Occipital lobe (tissue), 2 donors: Measurements from ENCODE around the gene CARD14. TPM values are rescaled to one million over a fixed set of nuclear protein-coding genes. Genes with fewer than 3 reads are reported as not detected.
"Not testable (repeated sequence)": the region's sequence is repeated elsewhere in the genome, so short reads cannot be mapped to it uniquely, and the experiment has no call there.

Experiments
- DNase-seq: peaks from one replicate; lab custom pipeline; 2025; lab: John Stamatoyannopoulos, UW
- total RNA-seq: library from RNA; depleted of rRNA; stranded (reverse); fragments of >200 nt; gene quantifications from one replicate; pipeline ENCODE4 v1.2.3, GENCODE V29; 2014

The CARD14 gene
- total RNA-seq, 1 donor from 2014 or later: 0.31 TPM

GRCh38 chr17:80223142-80223815 lies 53.4 kb downstream of the CARD14 start:
- no peak for DNase-seq

GRCh38 chr17:80223838-80224497 lies 54.1 kb downstream of the CARD14 start:
- no peak for DNase-seq

- DNase-seq: no peak
Measured at GRCh38 chr17:80224683-80225082, 54.9 kb downstream of the CARD14 start.

- DNase-seq: no peak
Measured at GRCh38 chr17:80225230-80225629, 55.4 kb downstream of the CARD14 start.

GRCh38 chr17:80227156-80227555 lies 57.3 kb downstream of the CARD14 start:
- no peak for DNase-seq

GRCh38 chr17:80227666-80228065 lies 57.8 kb downstream of the CARD14 start:
- DNase-seq: no peak

GRCh38 chr17:80228477-80228876 lies 58.6 kb downstream of the CARD14 start:
- DNase-seq: no peak

GRCh38 chr17:80229011-80229410 lies 59.2 kb downstream of the CARD14 start:
- DNase-seq: no peak

GRCh38 chr17:80232438-80232837 lies 62.6 kb downstream of the CARD14 start:
- DNase-seq: no peak

GRCh38 chr17:80233202-80233601 lies 63.4 kb downstream of the CARD14 start:
- no peak for DNase-seq

- DNase-seq: no peak
Measured at GRCh38 chr17:80236911-80237310, 67.1 kb downstream of the CARD14 start.

GRCh38 chr17:80237386-80237785 lies 67.6 kb downstream of the CARD14 start:
- DNase-seq: no peak

GRCh38 chr17:80242505-80242904 lies 72.7 kb downstream of the CARD14 start:
- no peak for DNase-seq

- no peak for DNase-seq
Measured at GRCh38 chr17:80243526-80244433, 74.0 kb downstream of the CARD14 start.

GRCh38 chr17:80244448-80244847 lies 74.6 kb downstream of the CARD14 start:
- DNase-seq: not testable (repeated sequence)

GRCh38 chr17:80244871-80245509 lies 75.2 kb downstream of the CARD14 start:
- DNase-seq: no peak

- no peak for DNase-seq
Measured at GRCh38 chr17:80245566-80246265, 75.9 kb downstream of the CARD14 start.

- no peak for DNase-seq
Measured at GRCh38 chr17:80246266-80246681, 76.4 kb downstream of the CARD14 start.

- no peak for DNase-seq
Measured at GRCh38 chr17:80246726-80247125, 76.9 kb downstream of the CARD14 start.

GRCh38 chr17:80247561-80247960 lies 77.7 kb downstream of the CARD14 start:
- no peak for DNase-seq
